Nephron progenitor cell (in vitro differentiated cells): ENCODE measurements around the gene LMAN2.
A peak's percentile ranks its signal among the peaks of the same experiment; 100 is the strongest.

Experiments
- DNase-seq: peaks from one replicate; pipeline ENCODE4 v3.0.0; 2021
- H3K27ac Mint-ChIP-seq: 2 replicates; pipeline ENCODE4 v1.8.0; 2021; ENCODE audit warnings: mild to moderate bottlenecking, moderate library complexity, mixed read lengths
- H3K27me3 Mint-ChIP-seq: 2 replicates; pipeline ENCODE4 v1.8.0; 2021; ENCODE audit warnings: mild to moderate bottlenecking, low read depth, mixed read lengths; ENCODE audit not compliant: poor library complexity
- H3K36me3 Mint-ChIP-seq: 2 replicates; pipeline ENCODE4 v1.8.0; 2021; ENCODE audit warnings: low read depth, mixed read lengths
- H3K4me1 Mint-ChIP-seq: 2 replicates; pipeline ENCODE4 v1.8.0; 2021; ENCODE audit warnings: mixed read lengths
- H3K4me3 Mint-ChIP-seq: 2 replicates; pipeline ENCODE4 v1.8.0; 2021; ENCODE audit warnings: mild to moderate bottlenecking, moderate library complexity, mixed read lengths
- H3K9me3 Mint-ChIP-seq: 2 replicates; pipeline ENCODE4 v1.8.0; 2021; ENCODE audit warnings: mild to moderate bottlenecking, moderate library complexity, mixed read lengths
- CTCF ChIP-seq: fragments of 200-600 bp; sonication (generic); IDR thresholded peaks from 2 replicates; pipeline ENCODE4 v1.5.0; 2021; ENCODE audit warnings: antibody characterized with exemption

Gene LMAN2

DNA sequence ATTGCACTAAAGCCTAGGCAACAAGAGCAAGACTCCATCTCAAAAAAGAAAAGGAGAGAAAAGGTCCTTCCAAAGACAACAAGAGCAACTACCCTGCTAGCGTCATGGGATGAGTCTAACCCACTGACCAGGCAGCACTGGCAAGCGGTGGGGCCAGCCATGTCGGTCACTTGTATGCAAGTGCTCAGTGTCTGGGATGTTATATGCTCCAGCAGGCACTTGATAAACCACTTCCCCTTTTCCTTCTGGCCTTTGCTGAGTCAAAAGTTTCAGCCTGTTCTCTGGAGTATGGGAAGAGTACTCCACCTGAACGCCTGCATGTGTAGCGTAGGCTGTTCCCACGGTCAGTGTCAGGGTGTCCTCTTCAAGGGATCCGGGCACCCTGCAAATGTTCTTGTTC lies 30.6 kb downstream of the LMAN2 start:
- Mint-ChIP-seq H3K36me3 (peaks cover 44% of the 10 kb centered on the region), H3K9me3 (peaks cover 15% of the 10 kb centered on the region), H3K4me3 (no peak overlapping the region), H3K27me3 (peaks cover 5% of the 10 kb centered on the region), H3K4me1 (peaks cover 5% of the 10 kb centered on the region), H3K27ac (no peak overlapping the region)
- DNase-seq, result no peak
- TF ChIP-seq CTCF, result no peak

DNA sequence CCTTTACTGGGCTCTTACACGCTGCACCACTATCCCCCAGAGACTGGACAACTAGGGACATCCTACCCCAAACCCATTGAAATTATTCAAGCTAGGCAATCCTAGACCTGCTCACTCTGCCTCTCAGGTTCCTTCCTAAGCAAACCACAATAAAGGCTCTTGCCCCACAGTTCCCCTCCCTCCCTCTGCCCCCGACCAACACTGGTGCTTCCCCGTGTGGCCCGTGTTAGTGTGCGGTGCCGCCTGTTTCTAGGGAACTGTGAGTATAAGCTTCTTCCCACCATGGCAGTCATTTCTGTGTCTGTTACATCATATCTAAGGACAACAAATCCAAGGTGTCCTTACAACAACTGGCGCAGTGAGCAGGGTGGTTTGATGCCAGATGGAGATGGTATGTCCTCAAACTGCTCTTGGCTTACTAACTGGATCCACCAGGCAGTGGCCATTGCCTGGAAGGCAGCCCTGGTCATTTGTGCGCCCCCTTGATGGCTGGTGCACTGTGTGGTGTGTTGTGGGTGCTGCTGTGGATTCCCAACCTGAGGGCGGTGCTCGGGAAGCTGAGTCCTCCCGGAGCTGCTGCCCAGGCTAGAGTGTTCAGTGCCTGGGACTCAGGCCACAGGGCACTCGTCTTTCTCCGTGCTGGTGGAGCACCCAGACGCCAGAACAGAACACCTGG lies 31.4 kb downstream of the LMAN2 start:
- peaks cover 44% of the 10 kb centered on the region for H3K36me3 Mint-ChIP-seq
- DNase-seq, result no peak

GRCh38 chr5:177317959-177318377 lies 33.5 kb downstream of the LMAN2 start:
- Mint-ChIP-seq H3K27ac (no peak overlapping the region), H3K4me3 (no peak overlapping the region), H3K27me3 (peaks cover 5% of the 10 kb centered on the region), H3K36me3 (peaks cover 29% of the 10 kb centered on the region), H3K4me1 (peaks cover 19% of the 10 kb centered on the region), H3K9me3 (peaks cover 15% of the 10 kb centered on the region)
- peak; percentile 73 for DNase-seq
- TF ChIP-seq CTCF, result peak; percentile 82

More for the DNA sequence above, 31.4 kb downstream of the LMAN2 start:
- peaks cover 8% of the 10 kb centered on the region for H3K4me1 Mint-ChIP-seq
- no peak overlapping the region for H3K4me3 Mint-ChIP-seq
- no peak for TF ChIP-seq CTCF
- peaks cover 15% of the 10 kb centered on the region for H3K9me3 Mint-ChIP-seq
- peaks cover 5% of the 10 kb centered on the region for H3K27me3 Mint-ChIP-seq
- H3K27ac Mint-ChIP-seq, result no peak overlapping the region

GRCh38 chr5:177316005-177316404 lies 35.5 kb downstream of the LMAN2 start:
- Mint-ChIP-seq H3K27me3 (peaks cover 5% of the 10 kb centered on the region), H3K36me3 (peaks cover 17% of the 10 kb centered on the region), H3K27ac (no peak overlapping the region), H3K9me3 (peaks cover 11% of the 10 kb centered on the region), H3K4me3 (no peak overlapping the region), H3K4me1 (peaks cover 25% of the 10 kb centered on the region)
- no peak for TF ChIP-seq CTCF
- DNase-seq, result no peak

DNA sequence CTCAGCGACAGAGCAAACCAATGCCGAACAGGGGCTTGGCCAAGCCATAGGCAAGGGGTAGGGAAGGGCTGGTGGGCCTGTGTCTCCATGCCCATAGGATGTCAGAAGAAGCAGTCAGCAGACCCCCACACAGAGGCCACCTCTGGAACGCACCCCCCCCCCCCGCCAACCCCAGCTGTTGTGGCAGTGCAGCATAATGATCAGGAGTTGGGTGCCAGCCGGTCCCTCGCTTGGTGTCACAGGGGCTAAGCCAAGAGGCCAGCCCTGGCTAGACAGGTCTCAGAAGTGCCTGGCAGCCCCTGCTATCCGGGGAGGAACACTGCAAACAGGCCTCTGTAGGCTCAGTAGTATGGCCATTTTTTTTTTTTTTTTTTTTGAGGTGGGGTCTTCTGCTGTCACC lies 36.1 kb downstream of the LMAN2 start:
- no peak overlapping the region for H3K4me3 Mint-ChIP-seq
- H3K27ac Mint-ChIP-seq, result no peak overlapping the region
- TF ChIP-seq CTCF, result no peak
- peaks cover 11% of the 10 kb centered on the region for H3K9me3 Mint-ChIP-seq
- H3K36me3 Mint-ChIP-seq, result peaks cover 14% of the 10 kb centered on the region
- peaks cover 5% of the 10 kb centered on the region for H3K27me3 Mint-ChIP-seq
- peaks cover 31% of the 10 kb centered on the region for H3K4me1 Mint-ChIP-seq
- DNase-seq, result no peak
